Mesothelial cell of epicardium (in vitro differentiated cells): ENCODE measurements around the gene CPLANE2. TPM values are rescaled to one million over a fixed set of nuclear protein-coding genes. Genes with fewer than 3 reads are reported as not detected.
"Not testable (repeated sequence)": the region's sequence is repeated elsewhere in the genome, so short reads cannot be mapped to it uniquely, and the experiment has no call there.

Experiments
- DNase-seq, 2 experiments: peaks; one replicate each; pipeline ENCODE4 v3.0.0; 2021; ENCODE audit warnings: low spot score in 2 of 2; ENCODE audit not compliant: unreplicated experiment in 2 of 2
- H3K27ac Mint-ChIP-seq: 2 replicates; pipeline ENCODE4 v1.8.0; 2021; ENCODE audit warnings: mixed read lengths
- H3K27me3 Mint-ChIP-seq: 2 replicates; pipeline ENCODE4 v1.8.0; 2021; ENCODE audit warnings: low read depth, mixed read lengths
- H3K36me3 Mint-ChIP-seq: 2 replicates; pipeline ENCODE4 v1.8.0; 2021; ENCODE audit warnings: mixed read lengths
- H3K4me1 Mint-ChIP-seq: 2 replicates; pipeline ENCODE4 v1.8.0; 2021; ENCODE audit warnings: mixed read lengths
- H3K4me3 Mint-ChIP-seq: 2 replicates; pipeline ENCODE4 v1.8.0; 2021; ENCODE audit warnings: mild to moderate bottlenecking, moderate library complexity, mixed read lengths
- H3K9me3 Mint-ChIP-seq: 2 replicates; pipeline ENCODE4 v1.8.0; 2021; ENCODE audit warnings: mixed read lengths
- CTCF ChIP-seq: fragments of 200-600 bp; sonication (generic); IDR thresholded peaks from one replicate; pipeline ENCODE4 v1.5.0; 2021; ENCODE audit warnings: antibody characterized with exemption; ENCODE audit not compliant: unreplicated experiment
- total RNA-seq: library from RNA; stranded (reverse); gene quantifications from 3 replicates; pipeline ENCODE4 v1.2.1, GENCODE V29; 2021

The CPLANE2 gene
- total RNA-seq, 1 donor from 2014 or later, result 10.7 TPM

- TF ChIP-seq CTCF, result no peak
- Mint-ChIP-seq H3K4me1 (peaks cover 28% of the 10 kb centered on the region), H3K27me3 (no peaks in the 10 kb centered on the region), H3K4me3 (no peak overlapping the region), H3K36me3 (peaks cover 10% of the 10 kb centered on the region), H3K9me3 (no peaks in the 10 kb centered on the region), H3K27ac (peak overlapping the region; percentile 30)
- no peak for DNase-seq
Observed at GRCh38 chr1:16248007-16248436, 11.0 kb upstream of the CPLANE2 start.

GRCh38 chr1:16247441-16247840 lies 10.5 kb upstream of the CPLANE2 start:
- Mint-ChIP-seq H3K36me3 (peaks cover 10% of the 10 kb centered on the region), H3K27me3 (no peaks in the 10 kb centered on the region), H3K4me1 (peaks cover 28% of the 10 kb centered on the region), H3K9me3 (no peaks in the 10 kb centered on the region), H3K4me3 (no peak overlapping the region), H3K27ac (peak overlapping the region; percentile 53)
- DNase-seq, result no peak
- TF ChIP-seq CTCF, result no peak

GRCh38 chr1:16246961-16247360 lies 10.0 kb upstream of the CPLANE2 start:
- DNase-seq, result no peak
- H3K27ac Mint-ChIP-seq, result no peak overlapping the region
- no peak overlapping the region for H3K4me3 Mint-ChIP-seq
- H3K4me1 Mint-ChIP-seq, result peaks cover 28% of the 10 kb centered on the region
- peaks cover 10% of the 10 kb centered on the region for H3K36me3 Mint-ChIP-seq
- H3K9me3 Mint-ChIP-seq, result no peaks in the 10 kb centered on the region
- no peaks in the 10 kb centered on the region for H3K27me3 Mint-ChIP-seq
- TF ChIP-seq CTCF, result no peak

GRCh38 chr1:16246239-16246638 lies 9.3 kb upstream of the CPLANE2 start:
- not testable (repeated sequence) for H3K27ac Mint-ChIP-seq, H3K36me3 Mint-ChIP-seq, H3K9me3 Mint-ChIP-seq, H3K27me3 Mint-ChIP-seq, DNase-seq, H3K4me3 Mint-ChIP-seq
- peaks cover 29% of the 10 kb centered on the region for H3K4me1 Mint-ChIP-seq

- H3K27ac Mint-ChIP-seq, result no peak overlapping the region
- no peak for TF ChIP-seq CTCF
- H3K27me3 Mint-ChIP-seq, result no peaks in the 10 kb centered on the region
- no peak overlapping the region for H3K4me3 Mint-ChIP-seq
- peaks cover 8% of the 10 kb centered on the region for H3K36me3 Mint-ChIP-seq
- no peak for DNase-seq
- no peaks in the 10 kb centered on the region for H3K9me3 Mint-ChIP-seq
- peaks cover 32% of the 10 kb centered on the region for H3K4me1 Mint-ChIP-seq
Observed at GRCh38 chr1:16245476-16246196, 8.7 kb upstream of the CPLANE2 start.

GRCh38 chr1:16244650-16245285 lies 7.8 kb upstream of the CPLANE2 start:
- no peak for DNase-seq
- H3K4me1 Mint-ChIP-seq, result peaks cover 28% of the 10 kb centered on the region
- H3K36me3 Mint-ChIP-seq, result peaks cover 8% of the 10 kb centered on the region
- H3K27ac Mint-ChIP-seq, result no peak overlapping the region
- no peak for TF ChIP-seq CTCF
- H3K27me3 Mint-ChIP-seq, result no peaks in the 10 kb centered on the region
- no peaks in the 10 kb centered on the region for H3K9me3 Mint-ChIP-seq
- H3K4me3 Mint-ChIP-seq, result no peak overlapping the region
